ENCODE results near the gene TSC1.

- no peak for TF ChIP-seq CTCF (IDR thresholded peaks at IDR 0.05)
- TF ChIP-seq POLR2A (IDR thresholded peaks at IDR 0.05): no peak
Measured at GRCh38 chr9:132919614-132920268, 24.7 kb downstream of the TSC1 start.
